AG10803 (cell line): Measurements from ENCODE around the gene GPI.

Experiments
- DNase-seq: peaks from one replicate; pipeline ENCODE4 v3.0.0; 2010; ENCODE audit warnings: low read depth
- H3K4me3 ChIP-seq: 2 replicates; pipeline ENCODE4 v1.5.1; 2011; ENCODE audit warnings: mild to moderate bottlenecking, low read length, control low read depth
- CTCF ChIP-seq: conservative IDR thresholded peaks from 2 replicates; pipeline ENCODE4 v1.5.1; 2011; ENCODE audit warnings: mild to moderate bottlenecking, low read length, control low read depth, inconsistent platforms

Gene GPI

DNA sequence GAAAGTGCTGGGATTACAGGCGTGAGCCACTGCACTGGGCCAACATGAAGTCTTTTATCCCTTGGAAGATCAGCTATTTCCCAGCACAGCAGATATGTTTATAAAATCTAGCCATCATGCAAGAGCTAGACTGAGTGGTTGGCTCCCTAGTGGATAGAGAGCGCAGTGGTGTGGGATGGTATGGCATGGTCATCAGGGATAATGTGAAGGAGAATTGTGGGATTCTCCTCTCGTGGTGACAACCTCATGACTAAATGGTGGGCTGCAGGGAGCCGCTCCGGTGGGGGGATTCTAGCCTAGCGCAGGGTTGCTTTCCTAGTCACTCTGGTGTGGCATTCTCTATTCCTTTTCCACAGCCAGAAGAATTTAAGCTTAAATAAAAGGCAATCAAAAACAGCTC is 43.3 kb upstream of the GPI start:
- H3K4me3 ChIP-seq = no peak overlapping the region
- no peak for TF ChIP-seq CTCF
- no peak for DNase-seq

GRCh38 chr19:34323433-34324204 is 41.4 kb upstream of the GPI start:
- no peak for DNase-seq
- no peak overlapping the region for H3K4me3 ChIP-seq
- TF ChIP-seq CTCF = no peak

GRCh38 chr19:34324320-34324719 is 40.7 kb upstream of the GPI start:
- H3K4me3 ChIP-seq = no peak overlapping the region
- DNase-seq = no peak
- no peak for TF ChIP-seq CTCF

DNA sequence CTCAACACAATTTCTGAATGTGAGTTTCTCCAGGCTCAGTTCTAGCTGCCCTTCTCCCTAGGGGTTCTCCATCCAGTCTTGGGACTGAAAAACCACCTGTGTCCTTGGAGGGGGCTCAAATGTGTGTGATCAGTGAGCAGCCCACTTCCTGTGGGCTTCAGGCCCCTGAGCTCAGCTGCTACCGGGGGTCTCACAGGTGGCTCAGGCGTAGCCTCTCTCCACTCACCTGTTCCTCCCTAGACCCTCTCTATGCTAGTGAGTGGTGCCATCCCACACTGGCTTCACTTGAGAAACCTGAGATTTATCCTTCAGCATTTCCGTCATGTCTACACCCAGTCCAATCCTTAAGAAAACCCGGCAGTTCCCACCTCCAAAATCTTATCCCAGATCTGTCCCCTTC is 39.8 kb upstream of the GPI start:
- no peak overlapping the region for H3K4me3 ChIP-seq
- DNase-seq = no peak
- TF ChIP-seq CTCF = no peak

GRCh38 chr19:34325981-34326787 is 38.8 kb upstream of the GPI start:
- TF ChIP-seq CTCF = no peak
- H3K4me3 ChIP-seq = no peak overlapping the region
- DNase-seq = no peak

- H3K4me3 ChIP-seq = no peak overlapping the region
- TF ChIP-seq CTCF = no peak
- DNase-seq = no peak
These were observed 37.1 kb upstream of the GPI start for GRCh38 chr19:34327851-34328250.

DNA sequence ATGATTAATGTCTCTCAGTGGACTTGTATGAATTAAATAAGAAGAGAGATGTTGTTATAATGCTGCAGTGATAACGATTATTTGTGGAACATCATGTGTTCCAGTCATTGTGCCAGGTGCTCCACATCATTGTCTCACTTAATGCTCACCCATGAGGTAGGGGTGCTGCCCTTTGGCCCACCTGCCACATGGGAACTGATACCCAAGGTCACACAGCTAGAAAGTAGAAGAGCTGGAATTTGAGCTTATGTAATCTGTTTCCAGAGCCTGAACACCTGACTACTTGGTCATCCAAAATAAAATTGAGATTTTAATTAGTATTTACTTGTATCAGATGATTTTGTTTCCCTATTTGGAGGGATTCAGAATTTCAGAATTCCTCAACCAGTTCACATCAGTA is 36.0 kb upstream of the GPI start:
- no peak overlapping the region for H3K4me3 ChIP-seq
- no peak for DNase-seq
- TF ChIP-seq CTCF = no peak
